MM.1S (cell line): ENCODE results near the gene BEND7.

ENCODE experiments used
- CTCF ChIP-seq: fragments of 300-600 bp; sonication (generic); IDR thresholded peaks from 2 replicates; pipeline ENCODE4 v1.5.1; 2016; ENCODE audit warnings: antibody characterized with exemption, low read length, mixed read lengths
- EZH2 ChIP-seq: fragments of 300-600 bp; sonication (generic); optimal IDR thresholded peaks from 2 replicates; pipeline ENCODE3; 2017; ENCODE audit warnings: low read depth, mild to moderate bottlenecking, antibody characterized with exemption, low read length, mixed read lengths
- EZH2phosphoT487 ChIP-seq: fragments of 300-600 bp; sonication (generic); IDR thresholded peaks from 2 replicates; pipeline ENCODE4 v1.6.1; 2018; ENCODE audit warnings: antibody characterized with exemption, low read length

GRCh38 chr10:13399752-13400151 lies 129.1 kb downstream of the BEND7 start:
- TF ChIP-seq CTCF (no peak), EZH2 (no peak), EZH2phosphoT487 (no peak)
